ENCODE data around the gene QARS1.

The QARS1 gene

DNA sequence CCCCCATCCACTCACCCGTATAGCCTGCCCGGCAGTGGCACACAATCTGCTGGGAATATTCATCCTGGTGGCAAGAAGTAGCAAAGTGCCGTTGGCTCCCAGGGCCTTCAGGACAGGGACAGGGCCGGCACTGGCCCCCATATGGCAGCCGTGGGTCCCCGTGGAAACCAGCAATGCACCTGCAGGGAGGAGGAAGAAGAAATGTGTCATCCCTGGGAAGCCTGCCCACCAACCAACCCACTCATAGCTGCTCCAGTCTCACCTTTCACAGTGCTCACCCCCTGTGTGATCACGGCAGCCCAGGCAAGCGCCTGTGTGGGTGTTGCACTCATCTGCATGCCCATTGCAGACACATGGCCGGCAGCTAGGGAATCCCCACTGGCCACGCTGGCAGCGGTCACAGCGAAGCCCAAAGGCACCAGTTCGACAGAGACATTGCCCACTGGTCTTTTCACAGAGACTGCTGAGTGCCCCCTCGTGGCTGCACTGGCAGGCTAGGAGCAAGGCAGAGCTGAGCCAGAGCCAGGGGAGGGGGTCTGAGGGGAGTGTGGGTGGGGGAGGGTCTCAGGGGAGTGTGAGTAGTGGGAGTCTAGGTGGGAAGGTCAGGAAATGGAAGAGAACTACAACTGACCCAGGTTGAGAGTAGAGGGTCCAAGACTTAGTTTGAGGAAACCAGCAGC, 20.6 kb upstream of the QARS1 start:
- DNase-seq (ENCODE audit: low read depth, low spot score) = no peak
- no peak overlapping the region for H3K4me3 ChIP-seq (ENCODE audit: low read depth, low read length)
- in situ Hi-C loops (cut with HindIII; ENCODE audit: low sequenced_read_pairs) = no loop called here
- TF ChIP-seq, protein P1, sequence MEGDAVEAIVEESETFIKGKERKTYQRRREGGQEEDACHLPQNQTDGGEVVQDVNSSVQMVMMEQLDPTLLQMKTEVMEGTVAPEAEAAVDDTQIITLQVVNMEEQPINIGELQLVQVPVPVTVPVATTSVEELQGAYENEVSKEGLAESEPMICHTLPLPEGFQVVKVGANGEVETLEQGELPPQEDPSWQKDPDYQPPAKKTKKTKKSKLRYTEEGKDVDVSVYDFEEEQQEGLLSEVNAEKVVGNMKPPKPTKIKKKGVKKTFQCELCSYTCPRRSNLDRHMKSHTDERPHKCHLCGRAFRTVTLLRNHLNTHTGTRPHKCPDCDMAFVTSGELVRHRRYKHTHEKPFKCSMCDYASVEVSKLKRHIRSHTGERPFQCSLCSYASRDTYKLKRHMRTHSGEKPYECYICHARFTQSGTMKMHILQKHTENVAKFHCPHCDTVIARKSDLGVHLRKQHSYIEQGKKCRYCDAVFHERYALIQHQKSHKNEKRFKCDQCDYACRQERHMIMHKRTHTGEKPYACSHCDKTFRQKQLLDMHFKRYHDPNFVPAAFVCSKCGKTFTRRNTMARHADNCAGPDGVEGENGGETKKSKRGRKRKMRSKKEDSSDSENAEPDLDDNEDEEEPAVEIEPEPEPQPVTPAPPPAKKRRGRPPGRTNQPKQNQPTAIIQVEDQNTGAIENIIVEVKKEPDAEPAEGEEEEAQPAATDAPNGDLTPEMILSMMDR (IDR thresholded peaks at IDR 0.05; ENCODE audit: low read depth, low read length) = peak; percentile 12

DNA sequence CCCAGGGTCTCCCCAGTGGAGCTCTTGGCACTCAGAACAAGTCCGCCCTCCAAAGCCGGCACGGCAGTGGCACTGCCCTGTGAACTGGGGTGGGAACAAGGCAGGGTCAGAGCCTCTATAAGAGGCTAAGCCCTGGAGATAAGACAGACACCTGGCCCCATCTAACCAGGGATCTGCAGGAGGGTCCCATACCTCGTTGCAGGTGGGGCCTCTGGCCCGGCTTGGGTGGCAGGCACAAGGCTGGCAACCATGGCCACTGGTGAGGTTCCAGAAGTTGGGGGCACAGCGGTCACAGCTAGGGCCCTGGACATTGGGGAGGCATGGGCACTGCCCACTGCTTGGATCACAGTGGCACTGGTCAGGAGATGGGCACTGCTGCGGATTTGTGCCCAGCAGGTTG, 19.6 kb upstream of the QARS1 start:
- no peak overlapping the region for H3K4me3 ChIP-seq (ENCODE audit: low read depth, low read length)
- in situ Hi-C loops (cut with HindIII; ENCODE audit: low sequenced_read_pairs) = no loop called here
- TF ChIP-seq, protein P1 (IDR thresholded peaks at IDR 0.05; ENCODE audit: low read depth, low read length) = no peak
- no peak for DNase-seq (ENCODE audit: low read depth, low spot score)

DNA sequence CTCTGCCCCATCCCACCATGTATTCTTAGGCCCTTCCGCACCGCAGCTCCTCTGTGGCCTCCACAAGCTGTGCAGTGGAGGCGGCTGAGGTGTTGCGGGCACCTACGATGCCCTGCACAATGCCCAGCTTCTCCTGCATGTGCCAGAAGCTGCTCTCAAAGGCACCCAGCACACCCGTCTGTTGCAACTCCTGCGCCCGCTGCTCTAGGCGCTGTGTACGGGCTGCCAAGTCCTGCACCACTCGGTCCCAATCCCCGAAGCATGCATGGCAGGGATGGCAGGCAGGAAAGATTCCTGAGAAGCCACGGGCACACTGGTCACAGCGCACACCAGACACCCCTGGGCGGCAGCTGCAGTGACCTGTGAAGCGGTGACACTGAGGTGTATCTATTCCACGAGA, 19.1 kb upstream of the QARS1 start:
- no peak overlapping the region for H3K4me3 ChIP-seq (ENCODE audit: low read depth, low read length)
- TF ChIP-seq, protein P1 (IDR thresholded peaks at IDR 0.05; ENCODE audit: low read depth, low read length) = no peak
- in situ Hi-C loops (cut with HindIII; ENCODE audit: low sequenced_read_pairs) = no loop called here
- no peak for DNase-seq (ENCODE audit: low read depth, low spot score)

DNA sequence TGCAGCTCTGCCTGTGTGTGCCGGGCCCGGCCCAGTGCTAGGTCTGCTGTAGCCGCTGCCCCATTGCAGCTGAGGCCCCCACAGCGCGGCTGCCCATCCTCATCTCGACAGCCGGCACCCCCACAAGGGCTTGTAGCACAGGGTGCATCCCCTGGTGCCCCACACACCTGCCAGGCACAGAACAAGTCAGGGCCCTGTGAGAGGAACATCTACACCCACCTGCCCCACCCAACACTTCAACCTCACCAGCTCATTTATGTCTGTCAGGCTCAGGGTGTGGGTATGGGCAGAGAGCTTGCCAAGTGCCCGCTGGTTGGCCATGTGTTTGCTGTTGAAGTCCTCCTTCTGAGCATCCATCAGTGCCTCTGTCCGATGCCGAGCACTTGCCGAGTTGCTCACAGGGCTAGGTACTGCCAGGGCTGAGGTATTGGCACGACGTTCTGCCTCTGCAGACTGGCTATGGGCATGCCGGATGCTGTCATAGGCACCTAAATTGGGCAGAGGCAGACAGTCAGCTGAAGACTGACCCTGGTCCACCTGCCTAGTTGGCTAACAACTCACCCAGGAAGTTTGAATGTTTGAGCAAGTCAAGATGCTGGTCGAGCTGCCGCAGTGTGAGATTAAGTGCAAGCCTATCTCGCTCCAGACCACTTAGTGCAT, 18.5 kb upstream of the QARS1 start:
- TF ChIP-seq, protein P1 (IDR thresholded peaks at IDR 0.05; ENCODE audit: low read depth, low read length) = no peak
- DNase-seq (ENCODE audit: low read depth, low spot score) = no peak
- in situ Hi-C loops (cut with HindIII; ENCODE audit: low sequenced_read_pairs) = no loop called here
- no peak overlapping the region for H3K4me3 ChIP-seq (ENCODE audit: low read depth, low read length)

DNA sequence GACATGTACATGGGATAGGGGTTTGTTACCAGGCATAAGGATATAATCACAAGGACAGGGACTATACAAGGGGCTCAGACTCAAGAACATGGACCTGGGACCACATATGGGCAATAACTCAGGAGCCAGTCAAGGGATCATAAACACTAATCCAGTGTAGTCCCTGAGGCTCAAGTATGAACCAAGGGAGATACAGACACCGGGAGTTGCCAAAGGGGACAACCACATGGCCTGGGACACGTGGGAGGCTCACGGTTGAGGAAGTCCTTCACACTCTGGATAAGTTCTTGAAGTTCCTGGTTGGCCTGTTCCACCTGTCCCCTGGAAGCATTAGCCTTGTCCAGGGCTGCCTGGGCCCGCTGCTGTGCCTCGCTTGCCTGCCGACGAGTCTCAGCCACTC, 17.9 kb upstream of the QARS1 start:
- in situ Hi-C loops (cut with HindIII; ENCODE audit: low sequenced_read_pairs) = no loop called here
- no peak for DNase-seq (ENCODE audit: low read depth, low spot score)
- H3K4me3 ChIP-seq (ENCODE audit: low read depth, low read length) = no peak overlapping the region
- TF ChIP-seq, protein P1 (IDR thresholded peaks at IDR 0.05; ENCODE audit: low read depth, low read length) = no peak

DNA sequence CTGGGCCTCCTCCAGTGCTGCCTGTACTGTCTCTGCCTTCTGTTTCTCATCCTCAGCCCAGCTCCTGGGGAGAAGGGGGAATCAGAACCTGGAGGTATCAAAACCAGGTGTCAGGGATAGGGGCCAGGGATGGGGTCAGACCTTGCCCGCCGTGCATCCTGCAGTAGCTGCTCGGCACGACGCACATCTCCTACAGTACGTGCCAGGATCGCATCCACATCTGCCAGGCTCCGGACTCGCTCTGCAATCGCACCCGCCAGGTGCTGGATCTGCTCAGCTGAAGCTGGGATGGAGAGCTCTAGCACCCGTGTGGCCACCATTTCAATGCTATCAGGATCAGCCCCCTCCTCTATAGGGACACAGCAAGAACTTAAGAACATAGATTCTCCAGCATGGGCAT, 17.5 kb upstream of the QARS1 start:
- H3K4me3 ChIP-seq (ENCODE audit: low read depth, low read length) = no peak overlapping the region
- no peak for DNase-seq (ENCODE audit: low read depth, low spot score)
- in situ Hi-C loops (cut with HindIII; ENCODE audit: low sequenced_read_pairs) = no loop called here
- TF ChIP-seq, protein P1 (IDR thresholded peaks at IDR 0.05; ENCODE audit: low read depth, low read length) = no peak
